IMR-90 (cell line): Measurements from ENCODE around the gene CNTN4. TPM values are rescaled to one million over a fixed set of nuclear protein-coding genes. Genes with fewer than 3 reads are reported as not detected.

ENCODE experiments used
- ATAC-seq: fragments of 200-7000 bp; cut with Tn5 transposase; 2 replicates; pipeline ENCODE4 v1.9.1; 2020; ENCODE audit warnings: low read depth, mild to moderate bottlenecking, moderate library complexity
- BruUV-seq: library from RNA; stranded (reverse); fragments of 400-500 nt; replicated peaks from 2 replicates; lab custom pipeline; 2021; lab: Mats Ljungman, UMichigan
- CTCF ChIA-PET: fragments of 300-600 bp; formaldehyde crosslinking; extraction: SDS; loops from one replicate; lab custom pipeline; 2021; ENCODE audit warnings: antibody characterized with exemption; lab: Yijun Ruan, JAX
- POLR2A ChIA-PET: fragments of 300-600 bp; sonication (Branson Sonifier 250); formaldehyde crosslinking; loops from one replicate; lab custom pipeline; 2022; ENCODE audit warnings: antibody characterized with exemption; ENCODE audit not compliant: unreplicated experiment; lab: Charles Lee
- DNase-seq: peaks from one replicate; pipeline ENCODE4 v3.0.0; 2013
- H2AFZ ChIP-seq: replicated peaks from 2 replicates; pipeline ENCODE3; 2013; ENCODE audit warnings: low read length, mild to moderate bottlenecking; ENCODE audit not compliant: poor library complexity
- H2AK5ac ChIP-seq: 2 replicates; pipeline ENCODE4 v1.6.1; 2013; ENCODE audit warnings: low read depth, low read length, inconsistent platforms
- H2AK9ac ChIP-seq: replicated peaks from 2 replicates; pipeline ENCODE3; 2013; ENCODE audit warnings: mild to moderate bottlenecking, low read depth, low read length, moderate library complexity; ENCODE audit not compliant: poor library complexity
- H2BK120ac ChIP-seq: 2 replicates; pipeline ENCODE4 v1.6.1; 2013; ENCODE audit warnings: low read depth, low read length, inconsistent platforms
- H2BK15ac ChIP-seq: 3 replicates; pipeline ENCODE4 v1.6.1; 2013; ENCODE audit warnings: low read depth, low read length, inconsistent platforms
- H2BK20ac ChIP-seq: 2 replicates; pipeline ENCODE4 v1.6.1; 2013; ENCODE audit warnings: low read depth, mild to moderate bottlenecking, inconsistent platforms, low read length, moderate library complexity
- H2BK5ac ChIP-seq: 2 replicates; pipeline ENCODE4 v1.6.1; 2013; ENCODE audit warnings: mild to moderate bottlenecking, low read depth, low read length, inconsistent platforms; ENCODE audit not compliant: poor library complexity, severe bottlenecking
- H3K14ac ChIP-seq: replicated peaks from 2 replicates; pipeline ENCODE4 v1.6.1; 2013; ENCODE audit warnings: low read depth, low read length, inconsistent platforms
- H3K18ac ChIP-seq: 2 replicates; pipeline ENCODE4 v1.6.1; 2013; ENCODE audit warnings: low read depth, low read length, control low read depth
- H3K23ac ChIP-seq: 2 replicates; pipeline ENCODE4 v1.6.1; 2013; ENCODE audit warnings: low read depth, low read length, inconsistent platforms
- H3K27ac ChIP-seq: 2 replicates; pipeline ENCODE4 v1.5.1; 2013; ENCODE audit warnings: mild to moderate bottlenecking, control low read depth, low read length; ENCODE audit not compliant: insufficient read depth
- H3K27me3 ChIP-seq: 2 replicates; pipeline ENCODE4 v1.6.1; 2013; ENCODE audit warnings: low read length; ENCODE audit not compliant: control insufficient read depth, insufficient read depth
- H3K36me3 ChIP-seq: 2 replicates; pipeline ENCODE4 v1.6.1; 2013; ENCODE audit warnings: low read length, mixed read lengths; ENCODE audit not compliant: control insufficient read depth, insufficient read depth
- H3K4ac ChIP-seq: 2 replicates; pipeline ENCODE4 v1.6.1; 2013; ENCODE audit warnings: low read depth, low read length, inconsistent platforms
- H3K4me1 ChIP-seq: 2 replicates; pipeline ENCODE4 v1.6.1; 2013; ENCODE audit warnings: low read length, mixed read lengths; ENCODE audit not compliant: control insufficient read depth, insufficient read depth
- H3K4me2 ChIP-seq: 2 replicates; pipeline ENCODE4 v1.6.1; 2013; ENCODE audit warnings: low read depth, mild to moderate bottlenecking, control low read depth, low read length, moderate library complexity
- H3K4me3 ChIP-seq: 2 replicates; pipeline ENCODE4 v1.5.1; 2013; ENCODE audit warnings: low read depth, mild to moderate bottlenecking, control low read depth, low read length, moderate library complexity; ENCODE audit not compliant: insufficient read depth
- H3K56ac ChIP-seq: 2 replicates; pipeline ENCODE4 v1.6.1; 2013; ENCODE audit warnings: low read length, inconsistent platforms; ENCODE audit not compliant: insufficient read depth; ENCODE audit errors: extremely low read depth
- H3K79me1 ChIP-seq, 2 experiments: 2 replicates each; pipeline ENCODE4 v1.6.1; 2013; ENCODE audit warnings: low read length in 2 of 2, inconsistent platforms in 1 of 2, low read depth in 1 of 2
- H3K9ac ChIP-seq: 2 replicates; pipeline ENCODE4 v1.6.1; 2013; ENCODE audit warnings: low read depth, low read length, control low read depth
- H3K9me1 ChIP-seq: 2 replicates; pipeline ENCODE4 v1.6.1; 2013; ENCODE audit warnings: low read length, inconsistent platforms; ENCODE audit not compliant: insufficient read depth
- H3K9me3 ChIP-seq: 2 replicates; pipeline ENCODE4 v1.6.1; 2013; ENCODE audit warnings: low read length; ENCODE audit not compliant: control insufficient read depth, insufficient read depth
- H4K20me1 ChIP-seq: 2 replicates; pipeline ENCODE4 v1.6.1; 2013; ENCODE audit warnings: low read length, inconsistent platforms; ENCODE audit not compliant: insufficient read depth
- H4K5ac ChIP-seq: 2 replicates; pipeline ENCODE4 v1.6.1; 2013; ENCODE audit warnings: mild to moderate bottlenecking, low read depth, low read length, control low read depth
- H4K8ac ChIP-seq, 2 experiments: 2 replicates each; pipeline ENCODE4 v1.6.1; 2013; ENCODE audit warnings: low read depth in 2 of 2, low read length in 2 of 2, control low read depth in 1 of 2, inconsistent platforms in 1 of 2
- H4K91ac ChIP-seq: 2 replicates; pipeline ENCODE4 v1.6.1; 2013; ENCODE audit warnings: low read depth, low read length, inconsistent platforms; ENCODE audit not compliant: insufficient read depth
- CEBPB ChIP-seq: IDR thresholded peaks from 2 replicates; pipeline ENCODE4 v1.6.1; 2012; ENCODE audit warnings: low read depth, low read length, improper control_type of control experiment
- MAFK ChIP-seq: IDR thresholded peaks from 2 replicates; pipeline ENCODE4 v1.6.1; 2012; ENCODE audit warnings: low read depth, low read length, improper control_type of control experiment
- MAZ ChIP-seq: IDR thresholded peaks from 2 replicates; pipeline ENCODE4 v1.6.1; 2012; ENCODE audit warnings: low read depth, mild to moderate bottlenecking, low read length, improper control_type of control experiment, moderate library complexity, borderline replicate concordance
- MXI1 ChIP-seq: IDR thresholded peaks from 2 replicates; pipeline ENCODE4 v1.6.1; 2012; ENCODE audit warnings: low read depth, mild to moderate bottlenecking, low read length, moderate library complexity, borderline replicate concordance
- NFE2L2 ChIP-seq: fragments of 150-350 bp; IDR thresholded peaks from 2 replicates; pipeline ENCODE4 v1.6.1; 2016; ENCODE audit warnings: low read depth, mild to moderate bottlenecking, low read length
- POLR2A ChIP-seq: IDR thresholded peaks from 2 replicates; pipeline ENCODE4 v1.6.1; 2012; ENCODE audit warnings: mild to moderate bottlenecking, low read depth, low read length
- RCOR1 ChIP-seq: IDR thresholded peaks from 2 replicates; pipeline ENCODE4 v1.6.1; 2012; ENCODE audit warnings: mild to moderate bottlenecking, low read length, improper control_type of control experiment; ENCODE audit not compliant: insufficient replicate concordance
- WGBS, 2 experiments: methylation state at CpG; one replicate each; pipeline versions ENCODE4 v1.1.5 to v1.1.7; 2013; ENCODE audit warnings: missing lambda C conversion rate in 2 of 2; ENCODE audit not compliant: insufficient read length in 1 of 2; ENCODE audit errors: extremely low coverage in 2 of 2; 5-methylcytosine and 5-hydroxymethylcytosine counted together
- dilution Hi-C: fragments of 300-500 bp; cut with HindIII; formaldehyde crosslinking; loops from one replicate; pipeline ENCODE4 v1.14.3; 2018; ENCODE audit warnings: low sequenced_read_pairs; ENCODE audit not compliant: unreplicated experiment
- in situ Hi-C: fragments of 300-500 bp; cut with MboI; formaldehyde crosslinking; loops from 3 replicates; pipeline ENCODE4 v1.14.3; 2019; ENCODE audit warnings: low sequenced_read_pairs, inconsistent platforms, mixed read lengths
- intact Hi-C: fragments of 100-400 bp; cut with micrococcal nuclease; formaldehyde crosslinking; loops from 2 replicates; pipeline ENCODE4 v1.10.0; 2022
- polyA plus RNA-seq, 3 experiments: library from polyadenylated mRNA; depleted of rRNA; stranded (reverse); fragments of >200 nt; gene quantifications; 2 replicates each; pipeline ENCODE4 v1.2.3, GENCODE V29; 2012; ENCODE audit warnings: low replicate concordance in 1 of 3
- total RNA-seq: library from RNA; depleted of rRNA; stranded (reverse); fragments of >200 nt; gene quantifications from 2 replicates; pipeline ENCODE4 v1.2.3, GENCODE V29; 2012
- TF ChIP-seq, protein P1 (sequence below): fragments of 150-350 bp; IDR thresholded peaks from 2 replicates; pipeline ENCODE4 v1.6.1; 2017; ENCODE audit warnings: mild to moderate bottlenecking, antibody characterized with exemption, low read length, low read depth
- TF ChIP-seq, protein P2 (sequence below): fragments of 150-350 bp; IDR thresholded peaks from 2 replicates; pipeline ENCODE4 v1.6.1; 2016; ENCODE audit warnings: low read depth, mild to moderate bottlenecking, low read length, moderate library complexity, borderline replicate concordance

Gene CNTN4
- total and polyA plus RNA-seq, 2 of the 4 experiments (the other 2 are of a cell fraction): under 0.01 TPM; not detected in 1

DNA sequence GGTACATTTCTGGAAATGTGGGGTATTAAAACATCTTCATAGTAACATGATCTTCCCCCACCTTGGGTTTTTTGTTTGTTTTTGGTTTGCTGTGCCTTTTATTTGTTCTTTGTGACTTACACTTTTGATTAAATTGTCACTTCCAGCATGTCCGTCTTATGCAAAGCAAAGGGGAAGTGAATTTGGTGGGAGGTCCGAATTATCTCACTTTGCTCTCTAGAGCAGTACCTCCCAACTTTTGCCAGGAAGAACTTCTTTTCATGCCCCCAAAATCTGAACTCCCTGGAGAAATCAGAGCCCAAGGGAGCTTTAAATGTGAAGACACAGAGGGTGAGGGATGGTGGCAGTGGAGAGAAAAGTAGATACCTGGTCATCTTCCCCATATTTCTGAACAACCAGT, 838.4 kb downstream of the CNTN4 start:
- H2BK120ac ChIP-seq: no peak overlapping the region
- H2BK20ac ChIP-seq: no peak overlapping the region
- H4K5ac ChIP-seq: no peak overlapping the region
- no TSS peak for BruUV-seq
- H3K36me3 ChIP-seq: no peaks in the 10 kb centered on the region
- no CpG with 5 or more reads among the region's 2 CpGs for WGBS, 2 experiments
- POLR2A ChIA-PET: no interaction called here
- in situ Hi-C loops: no loop called here
- no peaks in the 10 kb centered on the region for H3K79me1 ChIP-seq
- no peak for ATAC-seq
- H2BK15ac ChIP-seq: no peak overlapping the region
- no peaks in the 10 kb centered on the region for H3K4me1 ChIP-seq
- no peaks in the 10 kb centered on the region for H4K20me1 ChIP-seq
- H3K27ac ChIP-seq: no peak overlapping the region
- no peaks in the 10 kb centered on the region for H3K9me1 ChIP-seq
- no peak overlapping the region for H2AFZ ChIP-seq
- H3K4ac ChIP-seq: no peak overlapping the region
- H3K4me2 ChIP-seq: no peak overlapping the region
- no peak overlapping the region for H2AK5ac ChIP-seq
- dilution Hi-C loops: no loop called here
- no peak overlapping the region for H2BK5ac ChIP-seq
- H3K23ac ChIP-seq: no peak overlapping the region
- no peak overlapping the region for H3K18ac ChIP-seq
- H3K27me3 ChIP-seq: no peaks in the 10 kb centered on the region
- intact Hi-C loops: no loop called here
- H3K56ac ChIP-seq: no peak overlapping the region
- H3K9me3 ChIP-seq: peaks cover 25% of the 10 kb centered on the region
- H4K8ac ChIP-seq: no peak overlapping the region
- no peak overlapping the region for H3K14ac ChIP-seq
- H2AK9ac ChIP-seq: no peak overlapping the region
- CTCF ChIA-PET: no interaction called here
- H3K4me3 ChIP-seq: no peak overlapping the region
- TF ChIP-seq POLR2A (no peak), MAZ (no peak), NFE2L2 (no peak), RCOR1 (no peak), MAFK (no peak), MXI1 (no peak), CEBPB (no peak)
- TF ChIP-seq, protein P1, sequence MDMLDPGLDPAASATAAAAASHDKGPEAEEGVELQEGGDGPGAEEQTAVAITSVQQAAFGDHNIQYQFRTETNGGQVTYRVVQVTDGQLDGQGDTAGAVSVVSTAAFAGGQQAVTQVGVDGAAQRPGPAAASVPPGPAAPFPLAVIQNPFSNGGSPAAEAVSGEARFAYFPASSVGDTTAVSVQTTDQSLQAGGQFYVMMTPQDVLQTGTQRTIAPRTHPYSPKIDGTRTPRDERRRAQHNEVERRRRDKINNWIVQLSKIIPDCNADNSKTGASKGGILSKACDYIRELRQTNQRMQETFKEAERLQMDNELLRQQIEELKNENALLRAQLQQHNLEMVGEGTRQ: no peak
- TF ChIP-seq, protein P2, sequence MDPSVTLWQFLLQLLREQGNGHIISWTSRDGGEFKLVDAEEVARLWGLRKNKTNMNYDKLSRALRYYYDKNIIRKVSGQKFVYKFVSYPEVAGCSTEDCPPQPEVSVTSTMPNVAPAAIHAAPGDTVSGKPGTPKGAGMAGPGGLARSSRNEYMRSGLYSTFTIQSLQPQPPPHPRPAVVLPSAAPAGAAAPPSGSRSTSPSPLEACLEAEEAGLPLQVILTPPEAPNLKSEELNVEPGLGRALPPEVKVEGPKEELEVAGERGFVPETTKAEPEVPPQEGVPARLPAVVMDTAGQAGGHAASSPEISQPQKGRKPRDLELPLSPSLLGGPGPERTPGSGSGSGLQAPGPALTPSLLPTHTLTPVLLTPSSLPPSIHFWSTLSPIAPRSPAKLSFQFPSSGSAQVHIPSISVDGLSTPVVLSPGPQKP: no peak
- no peak overlapping the region for H4K91ac ChIP-seq
- H3K9ac ChIP-seq: no peak overlapping the region
- DNase-seq: no peak
